HepG2 (cell line): ENCODE results near the gene AMDHD1. TPM values are rescaled to one million over a fixed set of nuclear protein-coding genes. Genes with fewer than 3 reads are reported as not detected.

ENCODE experiments used
- ARID2 ChIP-seq: sonication (generic); formaldehyde crosslinking; IDR thresholded peaks from 2 replicates; pipeline ENCODE4 v1.8.1; 2022; ENCODE audit warnings: mild to moderate bottlenecking, missing genetic modification reagents, borderline replicate concordance
- ATF3 ChIP-seq: sonication (generic); formaldehyde crosslinking; IDR thresholded peaks from 2 replicates; pipeline ENCODE4 v1.4.0; 2020; ENCODE audit warnings: missing genetic modification reagents
- BRD4 ChIP-seq: sonication (generic); formaldehyde crosslinking; IDR thresholded peaks from 2 replicates; pipeline ENCODE4 v1.4.0; 2020; ENCODE audit warnings: missing genetic modification reagents
- FLYWCH1 ChIP-seq: sonication (generic); formaldehyde crosslinking; IDR thresholded peaks from 2 replicates; pipeline ENCODE4 v1.8.1; 2023; ENCODE audit warnings: mild to moderate bottlenecking, missing genetic modification reagents
- GPBP1L1 ChIP-seq: sonication (generic); formaldehyde crosslinking; IDR thresholded peaks from 2 replicates; pipeline ENCODE4 v1.5.0; 2020; ENCODE audit warnings: mild to moderate bottlenecking, missing genetic modification reagents
- HINFP ChIP-seq: sonication (generic); formaldehyde crosslinking; IDR thresholded peaks from 2 replicates; pipeline ENCODE4 v1.4.0; 2020; ENCODE audit warnings: low read depth, mild to moderate bottlenecking, missing genetic modification reagents
- ISL2 ChIP-seq: sonication (generic); formaldehyde crosslinking; IDR thresholded peaks from 2 replicates; pipeline ENCODE4 v1.5.0; 2020; ENCODE audit warnings: missing genetic modification reagents
- JUNB ChIP-seq: sonication (generic); formaldehyde crosslinking; IDR thresholded peaks from 2 replicates; pipeline ENCODE4 v1.8.0; 2022; ENCODE audit warnings: missing genetic modification reagents, mild to moderate bottlenecking, borderline replicate concordance
- MAFK ChIP-seq, 2 experiments: IDR thresholded peaks in 1 of 2; conservative IDR thresholded peaks in 1 of 2; 2 replicates each; pipeline ENCODE4 v1.6.1; 2011; ENCODE audit warnings: improper control_type of control experiment in 2 of 2, low read length in 2 of 2
- NCOA2 ChIP-seq: sonication (generic); formaldehyde crosslinking; IDR thresholded peaks from 2 replicates; pipeline ENCODE4 v1.8.0; 2022; ENCODE audit warnings: inconsistent platforms
- NPAS2 ChIP-seq: sonication (generic); formaldehyde crosslinking; IDR thresholded peaks from 2 replicates; pipeline ENCODE4 v1.8.0; 2022; ENCODE audit warnings: mild to moderate bottlenecking, missing genetic modification reagents, borderline replicate concordance
- NR2F2 ChIP-seq: IDR thresholded peaks from 2 replicates; pipeline ENCODE4 v1.6.1; 2012; ENCODE audit warnings: low read depth, inconsistent platforms, borderline replicate concordance
- ONECUT2 ChIP-seq: sonication (generic); formaldehyde crosslinking; IDR thresholded peaks from 2 replicates; pipeline ENCODE4 v1.4.0; 2020; ENCODE audit warnings: missing genetic modification reagents
- PAX8 ChIP-seq: sonication (generic); formaldehyde crosslinking; IDR thresholded peaks from 2 replicates; pipeline ENCODE4 v1.8.0; 2022; ENCODE audit warnings: mild to moderate bottlenecking, missing genetic modification reagents, borderline replicate concordance
- PHF20 ChIP-seq: sonication (generic); formaldehyde crosslinking; IDR thresholded peaks from 2 replicates; pipeline ENCODE4 v1.5.0; 2020; ENCODE audit warnings: mild to moderate bottlenecking, missing genetic modification reagents
- ZBTB2 ChIP-seq: sonication (generic); formaldehyde crosslinking; IDR thresholded peaks from 2 replicates; pipeline ENCODE4 v1.8.0; 2022; ENCODE audit warnings: low read depth, missing genetic modification reagents
- ZBTB33 ChIP-seq: sonication (generic); formaldehyde crosslinking; IDR thresholded peaks from 2 replicates; pipeline ENCODE4 v1.4.0; 2020; ENCODE audit warnings: missing genetic modification reagents
- ZFP36L1 ChIP-seq: sonication (generic); formaldehyde crosslinking; IDR thresholded peaks from 2 replicates; pipeline ENCODE4 v1.8.0; 2022; ENCODE audit warnings: mild to moderate bottlenecking, missing genetic modification reagents, moderate library complexity
- ZNF143 ChIP-seq: sonication (generic); formaldehyde crosslinking; IDR thresholded peaks from 2 replicates; pipeline ENCODE4 v1.4.0; 2020; ENCODE audit warnings: missing genetic modification reagents
- ZNF207 ChIP-seq: fragments of 450-650 bp; IDR thresholded peaks from 2 replicates; pipeline ENCODE4 v1.6.1; 2016; ENCODE audit warnings: antibody characterized with exemption, borderline replicate concordance
- ZNF224 ChIP-seq: sonication (generic); formaldehyde crosslinking; IDR thresholded peaks from 2 replicates; pipeline ENCODE4 v1.5.0; 2020; ENCODE audit warnings: mild to moderate bottlenecking, missing genetic modification reagents
- ZNF235 ChIP-seq: sonication (generic); formaldehyde crosslinking; IDR thresholded peaks from 2 replicates; pipeline ENCODE4 v1.8.1; 2023; ENCODE audit warnings: mild to moderate bottlenecking, missing genetic modification reagents, borderline replicate concordance
- ZNF263 ChIP-seq: sonication (generic); formaldehyde crosslinking; IDR thresholded peaks from 2 replicates; pipeline ENCODE4 v1.4.0; 2020; ENCODE audit warnings: missing genetic modification reagents
- ZNF446 ChIP-seq: sonication (generic); formaldehyde crosslinking; IDR thresholded peaks from 2 replicates; pipeline ENCODE4 v1.5.0; 2020; ENCODE audit warnings: mild to moderate bottlenecking, missing genetic modification reagents
- ZNF564 ChIP-seq: sonication (generic); formaldehyde crosslinking; IDR thresholded peaks from 2 replicates; pipeline ENCODE4 v1.8.1; 2023; ENCODE audit warnings: mild to moderate bottlenecking, missing genetic modification reagents
- polyA plus RNA-seq, 8 experiments: library from polyadenylated mRNA; depleted of rRNA in 3 of 8; stranded (reverse) in 7 of 8; unstranded in 1 of 8; fragments of >200 nt; fragmentation: Illumina TruSeq in 4 of 8; extraction: Trizol in 4 of 8; gene quantifications; 2 replicates each; pipeline versions ENCODE4 v1.2.1 to v1.2.3, GENCODE V29; 2011 to 2016; ENCODE audit warnings: low read depth in 4 of 8, missing spikeins in 1 of 8, mixed read lengths in 1 of 8; ENCODE audit not compliant: insufficient read depth in 1 of 8
- total RNA-seq, 5 experiments: library from RNA; depleted of rRNA; stranded (reverse); fragments of >200 nt; fragmentation: Illumina TruSeq; extraction: Trizol; gene quantifications; 2 replicates each; pipeline ENCODE4 v1.2.3, GENCODE V29; 2016; ENCODE audit warnings: low read depth in 1 of 5

AMDHD1 gene
- total and polyA plus RNA-seq, 2 of the 13 experiments (the other 11 are each of a cell fraction or from before 2014, with no cell fraction given): 6.5 to 29.6 TPM

- no peak for TF ChIP-seq GPBP1L1 (CRISPR knock-in tag)
- peak; percentile 65; the same call in 1 of the 2 replicates for TF ChIP-seq ZNF224 (CRISPR knock-in tag)
- TF ChIP-seq ZNF143 (CRISPR knock-in tag): no peak; the same call in 1 of the 2 replicates
- TF ChIP-seq NR2F2: no peak
- no peak for TF ChIP-seq MAFK (conservative IDR thresholded peaks at IDR 0.05 in 1 of 2, IDR thresholded peaks at IDR 0.05 in 1 of 2; ENCODE audit: low read length in 2 of 2)
- no peak for TF ChIP-seq ZFP36L1 (CRISPR knock-in tag)
- TF ChIP-seq ZBTB2 (CRISPR knock-in tag): peak; percentile 29; the same call in 1 of the 2 replicates
- TF ChIP-seq NCOA2 (CRISPR knock-in tag): no peak
- no peak for TF ChIP-seq NPAS2
- no peak for TF ChIP-seq BRD4 (CRISPR knock-in tag)
- TF ChIP-seq HINFP (CRISPR knock-in tag): no peak
- TF ChIP-seq ONECUT2 (CRISPR knock-in tag): no peak
- no peak for TF ChIP-seq JUNB (CRISPR knock-in tag)
- no peak for TF ChIP-seq FLYWCH1
- TF ChIP-seq PHF20 (CRISPR knock-in tag): peak; percentile 65
- TF ChIP-seq ARID2 (CRISPR knock-in tag): no peak
- no peak for TF ChIP-seq PAX8
- TF ChIP-seq ZNF446 (CRISPR knock-in tag): peak; percentile 70; the same call in 1 of the 2 replicates
- TF ChIP-seq ZBTB33 (CRISPR knock-in tag): no peak
- peak; percentile 93 for TF ChIP-seq ZNF263
- no peak for TF ChIP-seq ATF3
- TF ChIP-seq ZNF207: no peak
- no peak for TF ChIP-seq ZNF564 (CRISPR knock-in tag)
- TF ChIP-seq ZNF235 (CRISPR knock-in tag): no peak
- TF ChIP-seq ISL2 (CRISPR knock-in tag): peak; percentile 60
Observed at GRCh38 chr12:95942524-95943329, 404 bp upstream of the AMDHD1 start, which contains the start of gene CCDC38 (continued).
